Measurements from ENCODE around the gene RFC3. TPM values are rescaled to one million over a fixed set of nuclear protein-coding genes. Genes with fewer than 3 reads are reported as not detected.

Gene RFC3
- total and polyA plus RNA-seq, 2 experiments from 2014 or later = 6.8 to 14.2 TPM

DNA sequence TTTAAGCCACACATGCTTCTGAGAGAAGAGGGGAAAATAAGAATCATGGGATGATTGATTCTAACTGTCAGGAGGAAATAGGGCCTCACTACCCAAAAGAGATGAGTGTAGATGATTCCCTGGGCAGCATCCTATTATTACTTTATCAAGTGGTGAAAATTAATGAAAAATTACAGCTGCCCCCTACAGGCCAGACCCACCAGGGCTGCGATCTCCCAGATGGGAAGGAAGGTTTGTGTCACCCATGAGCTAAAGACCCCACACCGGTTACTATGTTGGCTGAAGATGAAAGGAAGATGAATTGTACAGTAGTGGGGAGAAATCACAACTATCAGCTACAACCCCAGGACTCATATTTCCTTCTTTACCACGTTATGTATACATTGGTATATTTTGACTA lies 49.5 kb downstream of the RFC3 start:
- WGBS (ENCODE audit: low lambda C conversion rate, missing lambda C conversion rate) = 94% methylated on average over 3 of the region's 3 CpGs
- H3K79me2 ChIP-seq = no peaks in the 10 kb centered on the region

DNA sequence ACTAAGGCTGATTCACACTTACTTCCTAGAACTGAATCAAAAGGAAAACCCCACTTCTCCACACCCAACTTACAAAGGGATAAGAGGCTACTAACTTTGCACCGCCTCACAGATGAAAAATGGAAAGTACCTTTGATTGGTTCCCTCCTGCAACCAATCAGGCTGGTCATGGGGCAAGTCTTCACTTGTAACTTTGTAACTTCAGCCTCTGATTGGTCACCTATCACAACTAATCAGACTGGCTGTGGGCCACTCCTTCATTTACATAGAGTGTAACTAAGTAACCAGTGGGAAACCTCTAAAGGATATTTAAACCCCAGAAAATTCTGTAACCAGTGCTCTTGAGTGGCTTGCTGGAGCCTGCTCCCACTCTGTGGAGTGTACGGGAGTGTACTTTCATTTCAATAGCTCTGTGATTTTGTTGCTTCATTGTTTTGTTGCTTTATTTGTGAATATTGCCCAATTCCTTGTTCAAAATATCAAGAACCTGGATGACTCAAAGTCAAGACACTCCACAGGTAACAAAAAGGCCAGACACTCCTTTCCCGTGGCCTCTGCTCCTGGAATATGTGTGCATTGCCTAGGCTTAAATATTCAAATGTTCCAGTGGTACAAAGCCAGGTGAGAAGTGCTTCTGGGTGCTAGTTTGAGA lies 50.5 kb downstream of the RFC3 start:
- H3K4me2 ChIP-seq = no peak overlapping the region
- H3K4me1 ChIP-seq (ENCODE audit: insufficient read depth) = peaks cover 12% of the 10 kb centered on the region
- DNase-seq (ENCODE audit: low spot score) = no peak
- no peaks in the 10 kb centered on the region for H3K36me3 ChIP-seq (replicated peaks; ENCODE audit: insufficient read depth, low read depth)
- no peaks in the 10 kb centered on the region for H3K9me3 ChIP-seq (ENCODE audit: low read depth)
- no peak overlapping the region for H3K4me3 ChIP-seq
- 99% methylated on average over 3 of the region's 3 CpGs for WGBS (ENCODE audit: low lambda C conversion rate, missing lambda C conversion rate)
- TF ChIP-seq, protein P1, sequence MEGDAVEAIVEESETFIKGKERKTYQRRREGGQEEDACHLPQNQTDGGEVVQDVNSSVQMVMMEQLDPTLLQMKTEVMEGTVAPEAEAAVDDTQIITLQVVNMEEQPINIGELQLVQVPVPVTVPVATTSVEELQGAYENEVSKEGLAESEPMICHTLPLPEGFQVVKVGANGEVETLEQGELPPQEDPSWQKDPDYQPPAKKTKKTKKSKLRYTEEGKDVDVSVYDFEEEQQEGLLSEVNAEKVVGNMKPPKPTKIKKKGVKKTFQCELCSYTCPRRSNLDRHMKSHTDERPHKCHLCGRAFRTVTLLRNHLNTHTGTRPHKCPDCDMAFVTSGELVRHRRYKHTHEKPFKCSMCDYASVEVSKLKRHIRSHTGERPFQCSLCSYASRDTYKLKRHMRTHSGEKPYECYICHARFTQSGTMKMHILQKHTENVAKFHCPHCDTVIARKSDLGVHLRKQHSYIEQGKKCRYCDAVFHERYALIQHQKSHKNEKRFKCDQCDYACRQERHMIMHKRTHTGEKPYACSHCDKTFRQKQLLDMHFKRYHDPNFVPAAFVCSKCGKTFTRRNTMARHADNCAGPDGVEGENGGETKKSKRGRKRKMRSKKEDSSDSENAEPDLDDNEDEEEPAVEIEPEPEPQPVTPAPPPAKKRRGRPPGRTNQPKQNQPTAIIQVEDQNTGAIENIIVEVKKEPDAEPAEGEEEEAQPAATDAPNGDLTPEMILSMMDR (IDR thresholded peaks at IDR 0.05; ENCODE audit: poor library complexity) = no peak
- TF ChIP-seq EZH2 (IDR thresholded peaks at IDR 0.05; ENCODE audit: borderline replicate concordance) (no peak), EZH2phosphoT487 (IDR thresholded peaks at IDR 0.05; ENCODE audit: low read depth, severe bottlenecking, unreplicated experiment) (no peak)
- H2AFZ ChIP-seq = no peak overlapping the region
- no peaks in the 10 kb centered on the region for H3K79me2 ChIP-seq
- H3K27ac ChIP-seq = no peak overlapping the region
- H3K27me3 ChIP-seq = no peaks in the 10 kb centered on the region
- no peaks in the 10 kb centered on the region for H3K9me2 ChIP-seq (replicated peaks; ENCODE audit: insufficient read depth)
- H4K20me1 ChIP-seq (ENCODE audit: insufficient read depth, poor library complexity, severe bottlenecking) = no peaks in the 10 kb centered on the region

More for the DNA sequence above, 49.5 kb downstream of the RFC3 start:
- no peak overlapping the region for H3K4me3 ChIP-seq
- no peaks in the 10 kb centered on the region for H3K9me3 ChIP-seq (ENCODE audit: low read depth)
- no peak for DNase-seq (ENCODE audit: low spot score)
- H4K20me1 ChIP-seq (ENCODE audit: insufficient read depth, poor library complexity, severe bottlenecking) = no peaks in the 10 kb centered on the region
- TF ChIP-seq, protein P1 (IDR thresholded peaks at IDR 0.05; ENCODE audit: poor library complexity) = no peak
- TF ChIP-seq EZH2 (IDR thresholded peaks at IDR 0.05; ENCODE audit: borderline replicate concordance) (no peak), EZH2phosphoT487 (IDR thresholded peaks at IDR 0.05; ENCODE audit: low read depth, severe bottlenecking, unreplicated experiment) (no peak)
- H3K4me2 ChIP-seq = no peak overlapping the region
- H3K4me1 ChIP-seq (ENCODE audit: insufficient read depth) = peaks cover 12% of the 10 kb centered on the region
- H3K36me3 ChIP-seq (replicated peaks; ENCODE audit: insufficient read depth, low read depth) = no peaks in the 10 kb centered on the region
- no peak overlapping the region for H2AFZ ChIP-seq
- H3K27me3 ChIP-seq = no peaks in the 10 kb centered on the region
- H3K27ac ChIP-seq = no peak overlapping the region
- H3K9me2 ChIP-seq (replicated peaks; ENCODE audit: insufficient read depth) = no peaks in the 10 kb centered on the region

DNA sequence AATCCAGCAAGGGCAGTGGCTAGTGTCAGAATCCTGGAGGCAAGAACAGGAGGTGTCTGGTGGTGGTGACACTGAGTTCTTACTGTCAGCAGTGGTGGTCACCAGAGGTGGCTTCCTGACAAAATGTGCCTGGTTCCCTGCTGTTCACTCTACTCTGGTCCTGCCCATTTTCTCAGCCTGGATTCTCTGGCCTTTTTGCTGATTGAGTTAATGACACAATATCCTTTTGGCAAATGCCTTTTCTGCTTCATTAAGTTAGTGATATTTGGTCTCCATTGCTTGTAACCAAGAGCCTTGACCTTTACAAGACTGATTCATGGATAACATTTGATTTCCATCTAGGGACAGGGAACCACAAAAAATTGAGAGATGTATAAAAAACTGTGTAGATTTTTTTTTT lies 51.1 kb downstream of the RFC3 start:
- H3K9me2 ChIP-seq (replicated peaks; ENCODE audit: insufficient read depth) = no peaks in the 10 kb centered on the region
- H3K36me3 ChIP-seq (replicated peaks; ENCODE audit: insufficient read depth, low read depth) = no peaks in the 10 kb centered on the region
- H3K4me1 ChIP-seq (ENCODE audit: insufficient read depth) = peaks cover 12% of the 10 kb centered on the region
- no peaks in the 10 kb centered on the region for H3K79me2 ChIP-seq
- no peaks in the 10 kb centered on the region for H3K9me3 ChIP-seq (ENCODE audit: low read depth)
- H3K4me3 ChIP-seq = no peak overlapping the region
- H3K27me3 ChIP-seq = no peaks in the 10 kb centered on the region
- DNase-seq (ENCODE audit: low spot score) = no peak
- no peak overlapping the region for H3K4me2 ChIP-seq
- no peaks in the 10 kb centered on the region for H4K20me1 ChIP-seq (ENCODE audit: insufficient read depth, poor library complexity, severe bottlenecking)
- no peak overlapping the region for H3K27ac ChIP-seq
- no peak overlapping the region for H2AFZ ChIP-seq
- TF ChIP-seq EZH2phosphoT487 (IDR thresholded peaks at IDR 0.05; ENCODE audit: low read depth, severe bottlenecking, unreplicated experiment) = no peak

DNA sequence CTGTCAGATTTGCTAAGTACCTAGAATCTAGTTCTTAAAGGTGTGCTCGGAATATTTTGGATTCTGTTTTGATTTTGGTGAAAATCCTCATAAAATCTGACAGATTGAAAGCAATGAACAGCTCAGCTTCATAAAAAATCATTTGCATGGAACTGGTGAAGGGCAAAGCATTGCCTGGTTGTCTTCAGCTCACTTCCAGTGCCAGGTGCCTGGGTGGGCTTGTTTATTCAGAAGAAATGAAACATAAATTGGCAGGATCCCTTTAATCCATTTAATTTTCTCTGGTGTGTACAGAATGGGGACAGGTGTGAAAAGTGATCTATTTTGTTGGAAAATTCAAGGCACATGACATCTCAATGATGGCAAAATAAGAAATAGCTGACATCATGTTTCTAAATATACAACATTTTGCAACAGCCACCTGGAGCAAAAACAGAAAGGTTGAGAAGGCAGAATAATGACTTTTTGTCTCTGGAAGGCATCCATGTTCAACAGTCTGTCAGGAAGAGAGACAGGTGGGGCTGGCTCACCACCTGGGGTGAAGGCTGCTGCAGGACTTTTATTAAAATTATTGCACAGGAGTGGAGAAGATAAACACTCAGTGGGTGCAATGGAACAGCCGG lies 52.2 kb downstream of the RFC3 start:
- Histone ChIP-seq H3K4me1 (ENCODE audit: insufficient read depth) (peaks cover 12% of the 10 kb centered on the region), H3K9me2 (replicated peaks; ENCODE audit: insufficient read depth) (no peaks in the 10 kb centered on the region), H3K27ac (no peak overlapping the region), H3K27me3 (no peaks in the 10 kb centered on the region), H2AFZ (no peak overlapping the region), H3K4me2 (no peak overlapping the region), H3K4me3 (no peak overlapping the region), H3K79me2 (no peaks in the 10 kb centered on the region), H4K20me1 (ENCODE audit: insufficient read depth, poor library complexity, severe bottlenecking) (no peaks in the 10 kb centered on the region), H3K36me3 (replicated peaks; ENCODE audit: insufficient read depth, low read depth) (no peaks in the 10 kb centered on the region), H3K9me3 (ENCODE audit: low read depth) (no peaks in the 10 kb centered on the region)
- 93% methylated on average over 2 of the region's 2 CpGs for WGBS (ENCODE audit: low lambda C conversion rate, missing lambda C conversion rate)
- TF ChIP-seq EZH2phosphoT487 (IDR thresholded peaks at IDR 0.05; ENCODE audit: low read depth, severe bottlenecking, unreplicated experiment) (no peak), EZH2 (IDR thresholded peaks at IDR 0.05; ENCODE audit: borderline replicate concordance) (no peak)
- TF ChIP-seq, protein P1 (IDR thresholded peaks at IDR 0.05; ENCODE audit: poor library complexity) = no peak
- DNase-seq (ENCODE audit: low spot score) = no peak
